ENCODE data around the gene INSR. TPM values are rescaled to one million over a fixed set of nuclear protein-coding genes. Genes with fewer than 3 reads are reported as not detected.
"Not testable (repeated sequence)": the region's sequence is repeated elsewhere in the genome, so short reads cannot be mapped to it uniquely, and the experiment has no call there.

INSR gene
- polyA plus RNA-seq (ENCODE audit: insufficient read length in 4 of 4), result 10 to 100 TPM; 23.1 to 28.1 (median 26.4) TPM

DNA sequence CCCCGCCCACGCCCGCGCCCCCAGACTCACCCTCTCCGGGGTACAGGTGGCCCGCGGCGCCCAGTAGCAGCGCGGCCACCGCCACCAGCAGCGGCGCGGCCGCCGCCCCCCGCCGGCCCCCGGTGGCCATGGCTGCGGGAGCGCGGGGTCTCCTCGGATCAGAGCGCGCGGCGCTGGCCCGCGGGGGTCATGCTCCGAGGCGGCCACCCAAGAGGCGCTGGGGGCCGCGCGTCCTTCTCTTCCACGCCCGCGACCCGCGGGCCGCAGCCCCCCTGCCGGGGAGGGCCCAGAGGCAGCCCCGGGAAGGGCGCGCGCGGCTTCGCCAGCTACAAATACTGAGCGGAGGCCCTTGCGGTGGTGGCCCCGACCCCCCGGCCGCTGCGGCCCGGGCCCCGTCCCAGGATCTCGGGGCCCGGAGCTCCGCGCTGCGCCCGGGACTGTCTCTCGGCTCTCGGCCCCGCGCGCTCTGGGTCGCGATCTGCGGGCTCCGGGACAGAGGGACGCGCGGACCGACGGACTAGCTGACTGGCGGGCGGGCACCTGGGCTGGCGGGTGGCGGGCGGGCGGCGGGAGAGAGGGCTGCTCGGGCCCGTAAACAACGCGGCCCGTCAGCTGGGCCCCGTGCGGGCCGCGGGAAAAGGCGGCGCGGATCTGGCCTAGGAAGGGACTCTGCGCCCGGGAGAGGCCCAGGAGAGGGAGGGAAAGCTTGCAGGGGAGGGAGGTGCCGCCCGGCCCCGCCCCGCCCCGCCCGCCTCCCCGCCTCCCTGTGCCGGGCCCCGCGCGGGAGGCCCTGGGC is at the start of gene INSR:
Gene INSR, minus strand, starts transcription at position 653 of the 796 bp plus-strand sequence. Its CDS starts 523 bp downstream, at position 130.
- peak; percentile 65 to 84 (median 78) for DNase-seq (ENCODE audit: low read depth in 4 of 4, low spot score in 3 of 4)

DNA sequence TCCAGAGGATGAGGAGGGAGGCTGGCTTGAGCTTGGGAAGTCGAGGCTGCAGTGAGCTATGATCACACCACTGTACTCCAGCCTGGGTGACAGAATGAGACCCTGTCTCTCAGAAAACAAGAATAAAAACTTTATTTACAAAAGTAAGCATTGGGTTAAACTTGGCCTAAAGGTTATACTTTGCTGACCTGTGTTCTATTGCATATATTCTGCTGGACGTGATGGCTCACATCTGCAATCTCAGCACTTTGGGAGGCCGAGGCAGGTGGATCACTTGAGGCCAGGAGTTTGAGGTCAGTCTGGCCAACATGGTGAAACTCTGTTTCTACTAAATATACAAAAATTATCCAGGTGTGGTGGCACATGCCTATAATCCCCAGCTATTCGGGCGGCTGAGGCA is 47.9 kb upstream of the INSR start:
- DNase-seq (ENCODE audit: low read depth in 4 of 4, low spot score in 3 of 4), result no peak

DNA sequence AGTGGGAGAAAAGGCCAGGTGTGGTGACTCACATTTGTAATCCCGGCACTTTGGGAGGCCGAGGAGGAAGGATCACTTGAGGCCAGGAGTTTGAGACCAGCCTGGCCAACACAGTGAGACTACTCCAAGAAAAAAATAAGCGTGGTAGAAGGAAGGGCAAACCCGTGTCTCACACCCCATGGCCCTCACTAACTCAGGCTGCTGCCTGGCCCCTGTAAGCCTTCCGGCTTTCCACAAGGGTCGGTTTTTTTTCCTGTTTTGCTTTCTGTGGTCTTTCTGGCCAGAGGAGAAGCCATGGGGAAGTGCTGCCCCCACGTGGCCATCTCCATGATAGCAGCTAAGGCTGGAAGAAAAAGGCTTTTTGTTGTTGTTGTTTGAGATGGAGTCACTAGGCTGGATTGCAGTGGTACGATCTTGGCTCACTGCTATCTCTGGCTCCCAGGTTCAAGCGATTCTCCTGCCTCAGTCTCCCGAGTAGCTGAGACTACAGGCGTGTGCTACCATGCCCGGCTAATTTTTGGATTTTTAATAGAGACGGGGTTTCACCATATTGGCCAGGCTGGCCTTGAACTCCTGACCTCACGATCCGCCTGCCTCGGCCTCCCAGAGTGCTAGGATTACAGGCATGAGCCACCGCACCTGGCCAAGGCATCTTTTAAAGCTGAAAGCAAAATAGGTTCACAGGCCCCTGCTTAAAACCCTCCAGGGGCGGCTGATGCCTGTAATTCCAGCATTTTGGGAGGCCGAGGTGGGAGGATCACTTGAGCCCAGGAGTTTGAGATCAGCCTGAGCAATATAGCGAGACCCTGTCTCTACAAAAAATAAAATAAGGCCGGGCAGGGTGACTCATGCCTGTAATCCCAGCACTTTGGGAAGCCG is 47.0 kb upstream of the INSR start:
- DNase-seq (ENCODE audit: low read depth in 4 of 4, low spot score in 3 of 4), result peak; percentile 59 to 83 (median 72)

DNA sequence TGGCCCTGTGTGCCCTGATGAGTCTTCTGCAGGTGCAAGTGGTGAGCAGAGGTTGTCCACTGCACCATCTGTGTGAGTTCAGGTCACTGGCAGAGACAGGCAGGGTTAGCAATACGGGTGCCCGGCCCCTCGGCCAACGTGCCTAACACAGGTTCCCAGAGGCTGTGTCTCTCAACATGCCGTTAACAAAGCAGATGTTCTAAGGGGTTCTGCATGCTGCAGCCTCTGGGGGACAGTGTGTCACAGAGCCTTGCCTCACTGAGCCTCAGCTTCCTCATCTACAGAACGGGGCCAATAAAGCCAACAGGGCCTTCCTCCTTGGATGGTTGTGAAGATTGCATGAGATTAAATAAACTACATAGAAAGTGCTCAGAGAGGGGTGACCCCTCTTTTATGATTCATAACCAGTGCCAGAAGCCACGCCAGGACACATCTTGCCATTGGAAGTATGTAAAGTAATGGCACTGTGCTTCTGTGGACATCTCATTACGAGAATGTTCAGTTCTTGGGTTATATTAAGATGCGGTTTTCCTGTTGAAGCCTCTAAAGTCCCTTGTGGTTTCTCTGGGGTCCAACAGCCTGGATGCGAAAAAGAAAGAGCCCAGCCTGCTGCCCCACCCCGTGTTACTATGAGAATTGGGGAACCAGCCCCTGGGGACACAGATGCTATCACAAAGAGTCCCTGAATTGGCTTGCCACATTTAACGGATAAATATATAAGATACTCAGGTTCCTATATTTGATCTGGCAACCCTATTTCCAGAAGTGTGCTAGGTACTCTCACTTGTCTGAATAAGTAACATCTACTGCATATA is 43.4 kb upstream of the INSR start:
- DNase-seq (ENCODE audit: low read depth in 4 of 4, low spot score in 3 of 4), result no peak

DNA sequence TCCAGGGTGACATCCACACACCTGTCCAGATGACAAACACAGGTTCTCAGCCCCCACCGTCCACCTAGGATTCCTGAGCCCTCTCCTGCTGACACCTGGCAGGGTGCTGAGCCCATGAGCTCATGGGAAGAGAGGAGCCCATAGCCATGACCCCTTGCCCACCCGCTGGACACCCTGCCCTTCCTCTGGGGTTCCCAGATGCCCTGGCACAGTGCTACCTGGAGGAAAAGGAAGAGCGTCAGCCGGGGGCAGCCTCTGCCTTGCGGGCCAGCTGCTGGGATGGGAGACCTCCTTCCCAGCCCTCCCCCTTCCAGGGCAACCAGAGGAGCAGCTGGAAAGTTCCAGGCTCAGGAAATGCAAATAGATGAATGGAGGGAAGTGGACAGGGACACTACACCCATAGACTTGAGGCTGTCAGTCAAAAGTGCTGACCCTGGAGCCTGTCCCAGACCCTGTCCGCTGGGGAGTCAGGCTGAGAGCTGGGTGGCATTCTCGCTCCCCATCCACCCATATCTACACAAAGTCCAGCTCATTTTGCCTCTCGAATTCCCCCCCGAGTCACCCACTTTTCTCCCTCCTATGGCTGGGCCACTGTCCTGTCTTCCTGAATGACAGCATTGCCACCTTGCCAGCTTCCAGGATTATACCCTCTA is 42.2 kb upstream of the INSR start:
- DNase-seq (ENCODE audit: low read depth in 4 of 4, low spot score in 3 of 4), result no peak

DNA sequence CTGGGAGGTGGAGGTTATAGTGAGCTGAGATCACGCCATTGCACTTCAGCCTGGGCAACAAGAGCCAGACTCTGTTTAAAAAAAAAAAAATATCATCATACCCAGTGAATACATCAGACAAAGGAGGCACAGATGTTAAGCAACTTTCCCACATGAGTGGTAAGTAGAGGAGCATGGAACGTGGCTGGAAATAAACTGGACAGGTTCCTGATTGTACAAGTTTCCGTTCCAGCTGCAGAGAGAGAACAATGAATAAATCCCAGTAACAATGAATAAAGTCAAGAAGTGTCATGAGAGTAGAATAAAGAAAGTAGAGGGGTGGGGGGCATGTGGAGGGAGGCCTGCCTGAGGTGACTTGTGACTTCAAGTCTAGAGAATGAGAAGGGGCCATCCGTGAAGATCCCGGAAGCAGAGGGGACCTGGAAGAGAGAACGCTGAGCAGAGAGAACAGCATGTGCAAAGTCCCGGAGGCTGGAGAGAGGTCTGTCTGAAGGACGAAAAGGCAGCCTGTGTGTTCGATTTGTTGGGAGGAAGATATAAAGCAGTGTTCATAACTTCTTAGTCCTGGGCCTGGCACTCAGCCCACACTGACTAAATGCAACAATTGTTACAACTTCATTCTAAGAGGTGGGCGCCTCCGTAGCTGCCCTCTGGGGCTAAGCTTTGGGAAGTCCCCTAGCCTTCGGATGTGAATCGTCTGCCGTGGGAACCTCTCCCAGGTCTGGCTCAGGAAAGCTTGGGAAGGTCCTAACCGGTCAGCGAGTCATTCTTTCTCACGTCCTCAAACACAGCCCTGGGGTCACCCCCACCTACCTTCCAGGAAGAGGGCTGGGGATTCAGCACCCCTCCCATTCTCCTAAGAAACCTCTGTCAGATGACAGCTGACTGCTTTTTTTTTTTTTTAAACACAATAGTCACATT is 39.2 kb upstream of the INSR start:
- DNase-seq (ENCODE audit: low read depth in 4 of 4, low spot score in 3 of 4), result no peak

DNA sequence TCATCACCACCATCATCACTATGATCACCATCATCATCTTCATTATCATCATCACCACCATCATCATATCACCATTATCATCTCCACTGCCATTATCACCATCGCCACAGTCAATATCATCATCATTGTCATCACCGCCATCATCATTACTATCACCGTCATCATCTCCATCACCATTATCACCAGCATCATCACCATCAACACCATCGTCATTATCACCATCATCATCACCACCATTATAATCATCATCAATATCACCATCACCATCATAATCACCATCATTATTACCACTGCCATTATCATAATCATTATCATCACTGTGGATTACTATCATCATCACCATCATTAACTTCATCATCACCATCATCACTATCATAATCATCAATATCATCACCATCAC is 37.2 kb upstream of the INSR start:
- DNase-seq (ENCODE audit: low read depth in 4 of 4, low spot score in 3 of 4), result no peak

DNA sequence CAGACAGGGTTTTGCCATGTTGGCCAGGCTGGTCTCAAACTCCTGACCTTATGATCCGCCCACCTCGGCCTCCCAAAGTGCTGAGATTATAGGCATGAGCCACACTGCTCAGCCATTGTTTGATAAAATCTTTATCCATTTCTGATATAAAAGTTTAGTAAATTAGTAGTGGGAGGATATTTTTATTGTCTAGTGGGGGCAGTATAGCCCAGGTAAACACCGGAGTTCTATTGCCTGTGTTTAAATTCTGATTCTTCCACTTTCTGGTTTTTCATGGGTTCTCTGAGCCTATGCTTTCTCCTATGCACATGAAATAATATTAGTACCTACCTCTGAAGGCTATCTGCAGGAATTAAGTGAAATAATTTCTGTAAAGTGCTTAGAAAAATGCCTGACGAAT is 34.4 kb upstream of the INSR start:
- DNase-seq (ENCODE audit: low read depth in 4 of 4, low spot score in 3 of 4), result no peak

DNA sequence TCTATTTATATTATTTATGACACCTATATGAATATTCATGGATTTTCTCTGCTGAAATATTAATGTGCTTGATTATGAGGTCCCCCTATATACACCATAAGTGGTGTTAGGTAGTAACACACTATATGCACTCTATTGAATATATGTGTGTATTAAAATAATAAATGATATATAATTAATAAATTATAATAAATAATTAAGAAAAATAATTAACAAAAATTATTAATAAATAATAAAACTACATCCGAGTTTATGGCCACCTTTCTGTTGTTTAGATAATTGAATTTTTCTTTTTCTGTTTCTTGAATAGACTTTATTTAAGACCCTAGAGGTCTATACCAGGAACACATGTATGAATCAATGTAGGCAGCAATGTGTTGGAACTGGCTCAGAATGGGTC is 33.6 kb upstream of the INSR start:
- DNase-seq (ENCODE audit: low read depth in 4 of 4, low spot score in 3 of 4), result no peak

DNA sequence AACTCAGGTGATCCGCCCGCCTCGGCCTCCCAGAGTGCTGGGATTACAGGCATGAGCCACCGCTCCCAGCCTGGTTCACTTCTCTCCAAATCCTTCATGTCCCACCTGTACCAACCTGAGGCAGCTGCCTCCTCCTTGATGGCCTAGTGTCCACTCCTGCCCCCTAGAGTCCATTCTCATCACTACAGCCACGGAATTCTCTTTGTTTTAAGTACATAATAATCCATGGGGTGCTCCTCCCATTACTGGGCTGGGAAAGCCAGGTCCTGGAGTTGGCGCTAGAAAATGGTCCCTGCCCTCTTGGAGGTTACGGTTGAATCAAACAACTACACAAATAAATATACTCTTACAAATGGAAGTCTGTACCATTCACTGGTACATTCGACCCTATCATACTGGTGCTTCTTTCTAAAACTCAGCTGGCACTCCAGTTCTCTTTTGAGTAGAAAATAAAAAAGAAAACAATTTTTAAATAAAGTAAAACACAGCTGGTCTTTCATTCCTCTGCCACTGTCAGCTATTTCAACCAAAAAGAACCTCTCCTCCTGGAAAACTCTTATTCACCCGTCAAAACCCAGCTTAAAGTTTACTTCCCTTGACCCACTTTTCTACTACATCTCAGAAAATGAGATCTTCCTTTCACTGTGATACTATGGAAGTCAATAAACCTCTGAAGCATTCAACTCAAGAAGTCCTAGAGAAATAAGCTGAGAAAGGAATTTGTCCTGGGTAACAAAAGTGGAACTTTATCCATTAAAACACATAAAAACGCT is 32.1 kb upstream of the INSR start:
- DNase-seq (ENCODE audit: low read depth in 4 of 4, low spot score in 3 of 4), result no peak

DNA sequence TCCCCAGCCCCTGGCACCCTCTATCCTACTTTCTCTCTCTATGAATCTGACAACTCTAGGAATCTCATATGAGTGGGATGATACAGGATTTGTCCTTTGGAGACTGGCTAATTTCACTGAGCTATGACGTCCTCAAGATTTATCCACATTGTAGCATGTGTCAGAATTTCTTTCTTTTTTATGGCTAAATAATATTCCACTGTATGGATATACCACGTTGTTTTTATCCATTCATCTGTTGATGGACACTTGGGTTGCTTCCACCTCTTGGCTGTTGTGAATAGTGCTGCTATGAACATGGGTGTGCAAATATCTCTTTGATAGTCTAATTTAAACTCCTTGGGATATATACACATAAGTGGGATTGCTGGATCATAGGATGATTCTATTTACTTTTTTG is 24.0 kb upstream of the INSR start:
- DNase-seq (ENCODE audit: low read depth in 4 of 4, low spot score in 3 of 4), result no peak

DNA sequence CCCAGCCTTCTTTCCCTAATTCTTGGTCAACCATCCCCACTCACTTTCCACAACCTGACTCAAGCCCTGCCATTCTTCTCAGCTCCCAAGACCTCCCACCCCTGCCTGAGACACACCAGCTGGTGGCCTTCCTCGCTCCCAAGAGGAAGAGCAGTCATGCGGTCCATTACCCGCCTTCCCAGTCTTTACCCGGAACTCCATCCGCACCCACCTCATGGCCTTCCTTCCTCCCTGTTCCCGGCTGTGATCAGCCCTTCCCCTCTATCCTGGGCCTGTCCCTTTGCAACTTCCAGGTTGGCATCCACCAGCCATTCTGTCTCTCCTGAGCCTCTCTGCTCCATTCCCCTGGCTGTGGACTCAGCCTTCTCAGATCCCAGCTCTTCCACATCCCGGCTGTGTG is 18.6 kb upstream of the INSR start:
- no peak for DNase-seq (ENCODE audit: low read depth in 4 of 4, low spot score in 3 of 4)

DNA sequence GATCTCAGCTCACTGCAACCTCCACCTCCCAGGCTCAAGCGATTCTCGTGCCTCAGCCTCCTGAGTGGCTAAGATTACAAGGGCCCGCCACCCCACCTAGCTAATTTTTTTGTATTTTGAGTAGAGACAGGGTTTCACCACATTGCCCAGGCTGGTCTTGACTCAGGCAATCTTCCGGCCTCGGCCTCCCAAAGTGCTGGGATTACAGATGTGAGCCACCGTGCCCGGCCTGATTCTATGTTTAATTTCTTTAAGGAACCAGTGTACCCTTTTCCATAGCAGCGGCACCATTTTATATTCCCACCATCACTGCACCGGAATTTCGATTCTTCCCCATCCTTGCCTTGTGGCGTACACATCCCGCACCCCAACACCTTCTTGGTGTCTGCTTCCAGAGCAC is 17.7 kb upstream of the INSR start:
- DNase-seq (ENCODE audit: low read depth in 4 of 4, low spot score in 3 of 4), result no peak

DNA sequence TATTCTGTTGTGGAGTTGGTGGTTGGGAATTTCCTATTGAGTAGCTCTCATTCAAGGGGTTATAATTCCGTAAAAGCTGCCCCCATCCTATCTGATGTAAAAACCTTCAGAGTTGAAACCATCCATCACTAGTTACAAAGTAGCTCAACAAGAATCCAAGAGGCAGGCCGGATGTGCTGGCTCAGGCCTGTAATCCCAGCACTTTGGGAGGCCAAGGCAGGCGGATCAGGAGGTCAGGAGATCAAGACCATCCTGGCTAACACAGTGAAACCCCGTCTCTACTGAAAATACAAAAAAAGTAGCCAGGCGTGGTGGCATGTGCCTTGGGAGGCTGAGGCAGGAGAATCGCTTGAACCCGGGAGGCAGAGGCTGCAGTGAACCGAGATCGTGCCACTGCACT is 14.1 kb upstream of the INSR start:
- not testable (repeated sequence) for DNase-seq (ENCODE audit: low read depth in 4 of 4, low spot score in 3 of 4)

DNA sequence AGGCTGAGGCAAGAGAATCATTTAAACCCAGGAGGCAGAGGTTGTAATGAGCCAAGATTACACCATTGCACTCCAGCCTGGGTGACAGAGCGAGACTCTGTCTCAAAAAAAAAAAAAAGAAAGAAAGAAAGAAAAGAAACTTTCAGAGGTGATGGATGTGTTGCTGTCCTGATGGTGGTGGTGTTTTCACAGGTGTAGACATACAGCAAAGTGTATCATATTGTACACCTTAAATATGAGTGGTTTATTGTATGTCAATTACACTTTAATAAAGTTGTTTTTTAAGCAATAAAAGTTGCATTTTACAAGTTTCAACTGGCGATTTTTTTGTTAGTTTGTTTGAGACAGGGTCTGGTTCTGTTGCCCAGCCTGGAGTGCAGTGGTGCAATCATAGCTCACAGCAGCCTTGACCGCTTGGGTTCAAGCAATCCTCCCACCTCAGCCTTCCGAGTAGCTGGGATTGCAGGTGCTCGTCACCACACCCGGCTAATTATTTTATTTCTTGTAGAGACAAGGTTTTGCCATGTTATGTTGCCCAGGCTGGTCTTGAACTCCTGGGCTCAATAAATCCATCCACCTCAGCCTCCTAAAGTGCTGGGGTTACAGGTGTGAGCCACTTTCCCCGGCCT is 13.5 kb upstream of the INSR start:
- DNase-seq (ENCODE audit: low read depth in 4 of 4, low spot score in 3 of 4), result no peak

DNA sequence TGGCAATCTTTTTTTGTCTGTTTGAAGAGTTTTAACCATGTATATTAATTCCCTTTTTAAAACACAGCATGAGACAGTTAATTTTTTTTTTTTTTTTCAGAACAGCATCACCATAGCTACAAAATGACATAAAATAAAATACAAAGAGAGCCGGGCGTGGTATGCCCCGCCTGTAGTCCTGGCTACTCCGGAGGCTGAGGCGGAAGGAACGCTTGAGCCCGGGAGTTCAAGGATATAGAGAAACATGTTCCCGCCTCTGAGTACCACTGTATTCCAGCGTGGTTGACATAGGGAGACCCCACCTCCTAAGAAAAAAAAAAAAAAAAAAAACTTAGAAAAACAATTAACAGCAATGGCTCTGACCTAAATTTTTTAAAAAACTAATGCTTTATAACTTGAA is 10.0 kb upstream of the INSR start:
- no peak for DNase-seq (ENCODE audit: low read depth in 4 of 4, low spot score in 3 of 4)

DNA sequence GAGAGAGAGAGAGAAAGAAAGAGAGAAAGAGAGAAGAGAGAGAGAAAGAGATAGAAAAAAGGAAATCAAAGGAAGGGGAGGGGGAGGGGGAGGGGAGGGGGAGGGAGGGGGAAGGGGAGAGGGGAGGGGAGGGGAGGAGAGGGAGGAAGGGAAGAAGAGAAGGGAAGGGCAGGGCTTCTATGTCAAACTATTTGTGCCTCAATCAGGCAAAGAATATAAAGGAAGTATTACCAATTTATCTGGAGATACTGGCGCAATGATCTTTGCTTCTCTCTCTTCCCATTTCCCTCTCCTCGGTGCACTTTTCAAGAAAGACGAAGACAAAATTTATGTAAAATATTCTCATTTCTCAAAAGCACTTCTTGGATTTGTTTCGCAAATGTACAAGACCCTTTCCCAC is 9.3 kb upstream of the INSR start:
- DNase-seq (ENCODE audit: low read depth in 4 of 4, low spot score in 3 of 4), result no peak

DNA sequence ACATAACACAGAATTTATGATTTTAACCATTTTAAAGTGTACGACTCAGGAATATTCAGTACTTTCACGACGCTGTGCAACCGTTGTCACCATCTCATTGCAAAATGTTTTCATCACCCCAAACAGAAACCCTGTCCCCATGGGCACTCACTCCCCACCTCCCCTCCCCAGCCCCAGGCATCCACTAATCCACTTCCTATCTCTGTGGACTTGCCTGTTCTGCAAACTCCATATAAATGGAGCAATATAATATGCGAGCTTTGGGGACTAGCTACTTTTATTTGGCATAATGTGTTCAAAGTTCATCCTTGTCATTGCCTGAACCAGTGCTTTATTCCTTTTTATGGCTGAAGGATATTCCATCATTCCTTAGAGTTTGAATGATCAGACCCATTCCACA is 7.3 kb upstream of the INSR start:
- no peak for DNase-seq (ENCODE audit: low read depth in 4 of 4, low spot score in 3 of 4)

Measured in right renal pelvis (tissue), 4 donors.